Measurements from ENCODE around the gene SYTL3.

SYTL3 gene

DNA sequence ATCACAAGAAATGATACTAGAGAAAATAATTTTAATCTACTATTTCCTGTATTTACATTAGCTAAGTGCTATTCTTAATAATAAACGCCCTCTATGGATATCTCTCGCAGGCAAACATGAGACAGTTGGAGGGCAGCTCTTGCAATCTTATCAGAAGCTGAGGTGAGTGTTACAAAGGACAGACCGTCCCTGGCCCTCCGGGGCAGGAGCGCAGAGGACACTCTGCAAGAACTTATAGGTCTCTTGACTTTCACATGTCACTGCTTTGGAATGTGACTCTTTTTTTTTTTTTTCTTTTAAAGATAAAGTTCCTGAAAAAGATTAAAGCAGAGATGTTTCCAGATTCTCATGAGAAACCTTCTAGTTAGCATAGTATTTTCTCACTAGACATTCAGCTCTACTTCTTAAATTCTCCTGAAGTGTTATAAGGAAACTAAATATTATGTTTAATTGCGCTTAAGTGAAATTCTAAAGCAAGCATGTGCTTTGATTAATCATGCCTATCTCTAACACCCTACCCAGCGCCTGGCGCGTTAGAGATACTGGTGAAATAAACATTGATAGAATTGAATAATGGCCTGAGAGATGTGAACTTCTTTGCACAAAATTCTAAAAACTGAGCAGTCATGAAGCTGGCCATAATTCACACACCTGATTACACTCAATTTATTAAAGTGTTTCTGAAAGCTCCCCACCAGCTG, 57.4 kb downstream of the SYTL3 start:
- TF ChIP-seq, protein P1, sequence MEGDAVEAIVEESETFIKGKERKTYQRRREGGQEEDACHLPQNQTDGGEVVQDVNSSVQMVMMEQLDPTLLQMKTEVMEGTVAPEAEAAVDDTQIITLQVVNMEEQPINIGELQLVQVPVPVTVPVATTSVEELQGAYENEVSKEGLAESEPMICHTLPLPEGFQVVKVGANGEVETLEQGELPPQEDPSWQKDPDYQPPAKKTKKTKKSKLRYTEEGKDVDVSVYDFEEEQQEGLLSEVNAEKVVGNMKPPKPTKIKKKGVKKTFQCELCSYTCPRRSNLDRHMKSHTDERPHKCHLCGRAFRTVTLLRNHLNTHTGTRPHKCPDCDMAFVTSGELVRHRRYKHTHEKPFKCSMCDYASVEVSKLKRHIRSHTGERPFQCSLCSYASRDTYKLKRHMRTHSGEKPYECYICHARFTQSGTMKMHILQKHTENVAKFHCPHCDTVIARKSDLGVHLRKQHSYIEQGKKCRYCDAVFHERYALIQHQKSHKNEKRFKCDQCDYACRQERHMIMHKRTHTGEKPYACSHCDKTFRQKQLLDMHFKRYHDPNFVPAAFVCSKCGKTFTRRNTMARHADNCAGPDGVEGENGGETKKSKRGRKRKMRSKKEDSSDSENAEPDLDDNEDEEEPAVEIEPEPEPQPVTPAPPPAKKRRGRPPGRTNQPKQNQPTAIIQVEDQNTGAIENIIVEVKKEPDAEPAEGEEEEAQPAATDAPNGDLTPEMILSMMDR (IDR thresholded peaks at IDR 0.05; ENCODE audit: low read depth, low read length, poor library complexity, severe bottlenecking) = no peak
- TF ChIP-seq EZH2phosphoT487 (IDR thresholded peaks at IDR 0.05; ENCODE audit: borderline replicate concordance, low read length) = no peak
- no peak overlapping the region; the same call in 1 of the 2 replicates for H3K4me2 ChIP-seq (ENCODE audit: low read length)
- peaks cover 5% of the 10 kb centered on the region for H3F3A ChIP-seq (ENCODE audit: control insufficient read depth, insufficient read depth)
- peaks cover 28% of the 10 kb centered on the region for H3K4me1 ChIP-seq (ENCODE audit: control insufficient read depth, low read length)
- no peak overlapping the region for H3K4me3 ChIP-seq (ENCODE audit: low read length)
- H3K27me3 ChIP-seq (ENCODE audit: control insufficient read depth, low read length) = no peaks in the 10 kb centered on the region
- no peaks in the 10 kb centered on the region for H3K36me3 ChIP-seq (ENCODE audit: control insufficient read depth, low read length)
- no peaks in the 10 kb centered on the region for H3K9me2 ChIP-seq (replicated peaks; ENCODE audit: control insufficient read depth, low read length)
- no peaks in the 10 kb centered on the region for H3K79me2 ChIP-seq (ENCODE audit: control insufficient read depth, low read length)
- no peaks in the 10 kb centered on the region for H4K20me1 ChIP-seq (ENCODE audit: control insufficient read depth, insufficient read depth, low read depth, low read length)
- H3K9me3 ChIP-seq (ENCODE audit: control insufficient read depth, insufficient read depth, low read length) = no peaks in the 10 kb centered on the region
- no peak overlapping the region for H3K27ac ChIP-seq (ENCODE audit: low read depth, low read length)

DNA sequence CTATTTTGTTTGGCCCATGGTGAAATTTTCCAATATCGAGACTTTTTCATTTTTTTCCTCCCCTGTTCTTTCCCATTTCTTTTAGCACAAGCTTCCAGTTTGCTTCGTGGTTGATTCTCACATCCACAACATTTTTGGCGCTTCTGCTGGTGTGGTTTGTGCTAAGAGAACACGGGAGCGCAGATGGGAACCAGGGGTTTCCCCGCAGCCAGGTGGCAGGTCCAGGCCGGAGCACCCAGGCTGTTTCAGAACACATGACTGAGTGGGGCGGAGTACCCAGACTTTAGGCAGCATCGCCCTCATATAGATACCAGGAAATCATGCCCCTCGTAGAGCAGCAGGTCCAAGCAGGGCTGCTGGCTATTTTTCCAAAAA, 58.0 kb downstream of the SYTL3 start:
- Histone ChIP-seq H3K4me3 (ENCODE audit: low read length) (no peak overlapping the region), H3K4me2 (ENCODE audit: low read length) (no peak overlapping the region), H3K4me1 (ENCODE audit: control insufficient read depth, low read length) (peaks cover 28% of the 10 kb centered on the region), H3K79me2 (ENCODE audit: control insufficient read depth, low read length) (no peaks in the 10 kb centered on the region), H3F3A (ENCODE audit: control insufficient read depth, insufficient read depth) (peaks cover 5% of the 10 kb centered on the region), H3K36me3 (ENCODE audit: control insufficient read depth, low read length) (no peaks in the 10 kb centered on the region), H3K9me3 (ENCODE audit: control insufficient read depth, insufficient read depth, low read length) (no peaks in the 10 kb centered on the region), H3K27me3 (ENCODE audit: control insufficient read depth, low read length) (no peaks in the 10 kb centered on the region), H3K9me2 (replicated peaks; ENCODE audit: control insufficient read depth, low read length) (no peaks in the 10 kb centered on the region), H4K20me1 (ENCODE audit: control insufficient read depth, insufficient read depth, low read depth, low read length) (no peaks in the 10 kb centered on the region), H3K27ac (ENCODE audit: low read depth, low read length) (no peak overlapping the region)
- no peak for TF ChIP-seq EZH2phosphoT487 (IDR thresholded peaks at IDR 0.05; ENCODE audit: borderline replicate concordance, low read length)
- TF ChIP-seq, protein P1 (IDR thresholded peaks at IDR 0.05; ENCODE audit: low read depth, low read length, poor library complexity, severe bottlenecking) = no peak

DNA sequence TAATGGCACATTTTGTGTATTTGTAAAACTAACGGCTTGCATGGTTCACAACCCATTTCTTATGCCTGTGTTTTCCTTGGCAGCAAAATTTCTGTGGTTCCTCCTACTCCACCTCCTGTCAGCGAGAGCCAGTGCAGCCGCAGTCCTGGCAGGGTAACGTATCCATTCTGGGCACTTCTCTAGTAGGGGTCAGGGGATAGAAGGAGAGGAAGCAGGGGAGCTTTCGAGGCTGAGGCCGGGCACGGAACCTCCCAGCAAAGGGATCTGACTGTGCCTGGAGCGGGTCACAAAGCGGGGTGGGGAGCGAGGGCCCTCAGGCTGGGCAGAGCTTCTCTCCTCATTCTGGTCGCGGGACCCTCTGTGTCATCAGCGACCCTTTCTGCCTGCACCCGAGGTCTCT, 58.4 kb downstream of the SYTL3 start:
- TF ChIP-seq EZH2phosphoT487 (IDR thresholded peaks at IDR 0.05; ENCODE audit: borderline replicate concordance, low read length) = no peak
- TF ChIP-seq, protein P1 (IDR thresholded peaks at IDR 0.05; ENCODE audit: low read depth, low read length, poor library complexity, severe bottlenecking) = no peak
- Histone ChIP-seq H3K27ac (ENCODE audit: low read depth, low read length) (no peak overlapping the region), H3K4me3 (ENCODE audit: low read length) (no peak overlapping the region), H3K79me2 (ENCODE audit: control insufficient read depth, low read length) (no peaks in the 10 kb centered on the region), H3K4me2 (ENCODE audit: low read length) (no peak overlapping the region), H4K20me1 (ENCODE audit: control insufficient read depth, insufficient read depth, low read depth, low read length) (no peaks in the 10 kb centered on the region), H3K27me3 (ENCODE audit: control insufficient read depth, low read length) (no peaks in the 10 kb centered on the region), H3K36me3 (ENCODE audit: control insufficient read depth, low read length) (no peaks in the 10 kb centered on the region), H3K9me2 (replicated peaks; ENCODE audit: control insufficient read depth, low read length) (no peaks in the 10 kb centered on the region), H3K9me3 (ENCODE audit: control insufficient read depth, insufficient read depth, low read length) (no peaks in the 10 kb centered on the region), H3F3A (ENCODE audit: control insufficient read depth, insufficient read depth) (peaks cover 5% of the 10 kb centered on the region), H3K4me1 (ENCODE audit: control insufficient read depth, low read length) (peaks cover 28% of the 10 kb centered on the region)

Data from DOHH2 (cell line).